ENCODE measurements around the gene FOXF2.
"Not testable (repeated sequence)": the region's sequence is repeated elsewhere in the genome, so short reads cannot be mapped to it uniquely, and the experiment has no call there.

The FOXF2 gene

GRCh38 chr6:1389369-1390132 lies at the start of gene FOXF2:
TSS of gene FOXF2 (plus strand) at chr6:1389576. CDS start at chr6:1389948, 372 bp downstream.
- no peak for DNase-seq

- no peak for DNase-seq
These were observed 43.3 kb upstream of the FOXF2 start for GRCh38 chr6:1346101-1346500.

- DNase-seq, result no peak
These were observed 42.8 kb upstream of the FOXF2 start for GRCh38 chr6:1346558-1347091.

- DNase-seq, result no peak
These were observed 42.2 kb upstream of the FOXF2 start for GRCh38 chr6:1347161-1347560.

- DNase-seq, result no peak
These were observed 40.7 kb upstream of the FOXF2 start for GRCh38 chr6:1348675-1349074.

DNA sequence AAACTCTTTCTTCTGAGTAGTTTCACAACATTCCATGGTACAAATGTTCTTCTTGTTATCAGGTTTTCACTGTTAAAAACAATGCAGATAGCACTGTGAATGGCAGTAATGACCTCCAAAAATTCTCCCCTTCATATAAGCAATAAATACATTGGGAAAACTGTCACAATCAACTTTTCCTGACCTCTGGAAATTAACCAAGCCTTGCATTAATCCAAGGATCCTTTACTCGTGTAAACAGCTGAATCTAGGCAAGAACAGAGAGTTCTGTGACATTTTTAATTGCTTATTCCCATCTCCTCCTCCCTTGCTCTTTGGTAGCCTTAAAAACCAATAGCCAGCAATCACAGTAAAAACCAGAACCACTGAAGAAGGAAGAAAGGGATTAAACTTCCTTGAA lies 39.7 kb upstream of the FOXF2 start:
- DNase-seq, result no peak

DNA sequence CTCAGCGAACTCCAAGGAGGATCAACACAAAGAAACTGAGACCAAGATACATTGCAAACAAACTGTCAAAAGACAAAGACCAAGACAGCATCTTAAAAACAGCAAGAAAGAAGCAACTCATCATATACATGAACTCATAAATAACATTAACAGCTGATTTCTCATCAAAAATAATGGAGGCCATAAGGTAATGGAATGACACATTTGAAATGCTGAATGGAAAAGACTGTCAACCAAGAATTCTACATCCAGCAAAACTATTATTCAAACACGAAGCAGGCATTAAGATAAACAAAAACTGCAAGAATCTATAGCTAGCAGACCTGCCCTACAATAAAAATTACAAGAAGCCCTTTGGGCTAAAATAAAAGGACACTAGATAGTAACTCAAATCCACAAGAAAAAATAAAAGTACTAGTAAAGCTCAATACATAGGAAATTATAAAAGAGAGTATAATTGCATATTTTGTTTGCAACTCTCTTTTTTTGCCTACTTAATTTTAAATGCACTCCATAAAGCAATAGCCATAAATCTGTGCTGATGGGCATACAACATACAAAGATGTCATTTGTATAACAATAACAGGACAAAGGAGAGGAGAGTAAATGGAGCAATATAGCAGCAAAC lies 37.9 kb upstream of the FOXF2 start:
- no peak for DNase-seq

DNA sequence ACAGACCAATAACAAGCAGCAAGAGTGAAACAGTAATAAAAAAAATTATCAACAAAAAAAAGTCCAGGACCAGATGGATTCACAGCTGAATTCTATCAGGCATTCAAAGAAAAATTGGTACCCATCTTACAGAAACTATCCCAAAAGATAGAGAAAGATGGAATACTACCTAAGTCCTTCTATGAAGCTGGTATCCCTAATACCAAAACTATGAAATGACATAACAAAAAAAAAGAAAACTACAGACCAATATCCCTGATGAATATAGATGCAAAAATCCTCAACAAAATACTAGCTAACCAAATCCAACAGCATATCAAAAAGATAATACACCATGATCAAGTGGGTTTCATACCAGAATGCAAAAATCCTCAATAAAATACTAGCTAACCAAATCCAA lies 34.3 kb upstream of the FOXF2 start:
- not testable (repeated sequence) for DNase-seq

GRCh38 chr6:1361717-1362116 lies 27.7 kb upstream of the FOXF2 start:
- DNase-seq, result not testable (repeated sequence)

DNA sequence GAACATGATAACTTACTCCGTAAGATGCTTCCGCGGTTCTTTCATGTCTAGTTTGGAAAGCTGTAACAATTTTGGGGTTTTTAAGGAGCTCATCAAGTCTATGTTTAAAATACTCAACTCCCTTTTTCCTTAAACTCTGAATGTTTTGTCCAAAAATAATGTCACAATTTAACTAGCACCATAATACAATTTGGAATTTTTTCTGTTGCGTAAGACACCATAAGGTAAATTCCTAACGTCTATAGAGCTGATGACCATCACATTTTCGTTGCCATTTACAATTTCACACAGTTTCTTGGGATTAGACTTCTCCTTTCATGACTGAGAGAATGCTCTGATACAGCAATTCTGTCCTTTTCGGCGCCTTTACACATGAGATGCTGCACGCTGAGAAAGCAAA lies 26.7 kb upstream of the FOXF2 start:
- no peak for DNase-seq

DNA sequence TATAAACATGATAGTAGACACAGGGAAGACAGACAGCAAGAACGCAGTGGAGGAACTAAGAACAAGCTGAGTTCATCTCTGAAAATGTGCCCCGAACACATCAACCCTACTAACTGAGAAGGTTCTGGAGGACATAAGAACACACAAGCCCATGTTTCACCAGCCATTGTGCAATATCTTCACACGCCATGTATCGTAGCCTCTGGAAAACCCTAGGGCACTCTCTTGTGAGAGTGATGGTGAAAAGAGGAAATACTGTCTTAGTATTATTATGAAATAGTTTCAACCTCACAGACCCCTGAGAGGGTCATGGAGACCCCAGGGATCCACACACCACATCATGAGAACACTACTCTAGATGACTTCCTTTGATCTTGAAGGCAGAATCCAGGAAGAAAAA lies 26.1 kb upstream of the FOXF2 start:
- DNase-seq, result no peak

DNA sequence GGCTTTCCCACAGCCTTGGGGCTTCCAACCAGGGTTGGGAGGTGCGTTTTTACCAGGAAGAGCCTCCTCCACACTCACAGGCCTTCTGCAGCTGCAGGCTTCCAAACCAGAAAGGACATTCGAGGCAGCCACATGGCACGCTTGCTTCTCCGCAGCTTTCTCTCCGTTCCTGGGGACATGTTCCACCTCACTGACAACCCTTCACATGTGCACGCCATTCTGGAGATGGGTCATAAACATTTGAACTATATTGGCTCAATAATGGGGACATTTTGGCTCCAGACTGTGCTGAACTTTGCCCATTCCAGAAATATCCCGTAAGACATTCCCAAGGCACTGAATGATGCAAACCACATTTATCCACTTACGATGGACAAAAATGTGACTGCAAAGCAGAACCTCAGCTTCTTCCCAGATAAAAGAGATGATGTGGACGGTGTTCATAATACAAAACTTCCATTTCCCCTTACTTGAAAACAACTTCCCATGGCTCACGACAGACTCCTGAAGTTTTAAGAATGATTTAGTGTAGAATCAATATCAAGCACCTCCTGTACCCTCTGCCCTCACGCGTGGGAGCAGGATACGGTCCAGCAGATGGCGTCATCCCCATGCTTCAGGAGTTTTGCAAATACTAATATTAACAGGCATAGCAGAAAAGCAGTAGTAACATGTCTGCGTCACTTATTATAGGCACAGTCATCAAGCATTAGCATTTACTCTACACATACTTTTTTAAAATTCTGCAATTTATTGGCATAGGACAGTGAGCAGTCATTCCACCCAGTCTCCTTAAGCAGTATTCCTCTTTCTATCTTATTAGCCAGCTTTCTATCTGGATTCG lies 25.4 kb upstream of the FOXF2 start:
- DNase-seq, result no peak

DNA sequence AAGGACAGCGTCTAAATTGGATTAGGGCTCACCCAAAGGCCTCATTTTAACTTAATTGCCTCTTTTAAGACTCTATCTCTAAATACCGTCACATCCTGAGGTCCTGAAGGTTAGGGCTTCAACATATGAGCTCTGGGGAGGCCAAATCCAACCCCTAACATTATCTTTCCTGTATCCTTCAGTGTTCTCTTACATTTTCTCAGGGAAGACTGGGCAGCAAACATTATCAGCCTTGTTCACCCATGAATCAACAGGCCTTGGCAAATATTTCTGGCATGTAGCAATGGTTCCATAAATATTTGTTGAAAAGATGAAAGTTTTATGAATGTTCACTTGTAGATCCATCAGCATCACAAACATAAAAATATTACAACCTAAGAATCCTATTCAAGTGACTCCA lies 24.6 kb upstream of the FOXF2 start:
- DNase-seq, result no peak

DNA sequence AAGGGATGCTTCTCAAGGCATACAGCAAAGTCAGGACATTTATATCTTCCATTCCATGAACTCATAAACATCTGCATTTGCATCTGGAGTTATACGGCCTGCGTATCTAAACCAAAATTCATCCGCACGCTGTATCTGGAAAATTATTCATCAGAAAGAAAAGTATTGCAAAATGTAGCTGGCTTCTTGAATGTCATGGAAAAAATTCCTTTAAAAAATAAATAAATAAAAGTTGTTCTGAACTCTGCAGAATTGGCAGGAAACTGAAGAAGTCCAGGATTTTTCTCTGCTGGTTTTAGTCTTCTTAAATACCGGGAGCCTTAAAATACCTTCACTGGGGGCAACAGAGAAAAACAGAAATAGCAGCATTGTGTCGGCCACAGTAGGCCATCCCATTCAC lies 23.7 kb upstream of the FOXF2 start:
- DNase-seq, result no peak

DNA sequence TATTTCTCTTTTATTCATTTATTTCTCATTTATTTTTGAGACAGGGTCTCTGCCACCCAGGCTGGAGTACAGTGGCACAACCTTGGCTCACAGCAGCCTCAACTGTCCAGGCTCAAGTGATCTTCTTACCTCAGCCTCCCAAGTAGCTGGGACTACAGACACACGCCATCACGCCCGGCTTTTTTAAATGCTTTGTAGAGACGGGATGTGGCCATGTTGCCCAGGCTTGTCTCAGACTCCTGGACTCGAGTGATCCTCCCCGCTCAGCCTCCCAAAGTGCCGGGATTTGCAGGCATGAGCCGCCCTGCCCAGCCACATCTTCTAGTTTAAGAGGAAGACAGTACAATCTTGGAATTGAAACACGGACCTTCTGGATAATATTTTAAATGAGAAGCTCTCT lies 21.6 kb upstream of the FOXF2 start:
- no peak for DNase-seq

DNA sequence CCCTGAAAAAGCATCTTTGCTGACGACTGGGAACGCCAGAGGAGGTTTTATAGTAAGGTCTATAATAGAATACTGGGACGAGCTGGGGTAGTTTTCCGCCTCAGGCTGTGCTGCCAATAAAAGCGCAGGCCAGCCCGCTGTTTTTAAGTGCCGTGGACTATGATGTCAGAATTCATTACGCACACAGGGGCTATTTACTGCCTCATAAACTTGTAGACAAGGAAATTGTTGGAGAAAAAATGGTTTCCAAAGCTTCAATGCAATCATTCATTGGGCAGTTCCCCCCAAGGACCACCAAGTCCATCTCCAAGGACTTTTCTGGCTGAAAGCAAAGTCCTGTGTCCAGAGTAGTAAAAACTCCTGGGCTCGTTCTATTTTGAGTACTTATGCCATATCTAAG lies 20.4 kb upstream of the FOXF2 start:
- DNase-seq, result no peak

GRCh38 chr6:1369695-1370094 lies 19.7 kb upstream of the FOXF2 start:
- not testable (repeated sequence) for DNase-seq

DNA sequence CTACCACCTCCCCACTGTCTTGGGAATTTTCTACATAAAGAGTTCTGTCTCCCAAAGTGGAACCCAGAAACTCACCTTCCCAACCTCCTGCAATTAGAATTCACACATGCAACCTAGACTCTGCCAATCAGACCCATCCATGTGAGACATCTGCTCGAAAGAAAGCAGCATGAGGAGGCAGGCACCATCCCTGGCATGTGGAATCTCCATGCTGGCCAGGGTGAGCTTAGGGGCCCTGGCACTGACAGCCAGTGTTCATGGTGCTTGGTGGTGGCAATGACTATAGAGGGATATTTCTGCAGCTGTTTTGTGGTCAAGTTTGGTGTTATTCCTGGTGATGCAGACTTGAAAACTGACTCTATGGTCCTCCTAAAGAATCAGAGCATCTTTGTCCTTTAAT lies 17.4 kb upstream of the FOXF2 start:
- DNase-seq, result no peak

DNA sequence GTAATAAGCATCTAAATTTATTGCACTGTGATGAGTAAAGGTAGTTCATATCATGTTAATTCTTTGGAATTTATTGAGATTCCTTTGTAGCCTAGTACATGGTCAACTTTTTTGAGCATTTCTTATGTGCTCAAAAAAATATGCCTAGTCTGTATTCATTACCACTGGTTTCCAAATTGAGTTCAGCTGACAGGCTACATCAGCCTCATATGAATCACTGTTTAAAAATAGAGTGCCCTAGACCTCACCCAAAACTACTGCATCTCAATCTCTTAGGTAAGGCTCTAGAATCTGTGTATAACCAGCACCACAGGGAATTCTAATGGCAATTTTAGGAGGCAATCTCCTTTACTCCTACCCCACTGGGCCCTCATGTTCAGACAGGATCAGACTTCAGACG lies 16.7 kb upstream of the FOXF2 start:
- DNase-seq, result no peak

- no peak for DNase-seq
These were observed 12.7 kb upstream of the FOXF2 start for GRCh38 chr6:1376653-1377052.

DNA sequence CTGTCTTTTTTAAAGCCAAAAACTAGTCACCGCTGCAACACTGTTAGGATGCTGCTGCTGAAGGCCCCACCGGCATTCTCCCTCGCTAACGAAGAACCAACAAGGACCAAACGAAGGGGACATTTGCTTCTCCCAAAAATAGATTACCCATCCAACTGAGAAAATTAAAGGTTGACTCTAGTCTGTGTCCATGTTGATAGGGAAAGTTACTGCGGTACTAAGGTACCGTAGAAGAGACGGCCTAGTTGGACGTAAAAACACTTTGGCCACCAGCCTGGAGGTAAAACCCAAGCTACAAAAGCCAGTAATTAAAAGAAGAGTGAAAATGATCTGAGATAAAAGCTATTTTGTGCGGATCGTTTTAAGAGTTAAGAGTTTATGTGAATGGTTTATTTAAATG lies 11.8 kb upstream of the FOXF2 start:
- no peak for DNase-seq

GRCh38 chr6:1378065-1379016 lies 11.0 kb upstream of the FOXF2 start:
- peak; percentile 57 for DNase-seq

All from activated CD8-positive, alpha-beta memory T cell treated with anti-CD3 and anti-CD28 coated beads for 24 hours (primary cell).